ENCODE data around the gene NHP2.
A peak's percentile ranks its signal among the peaks of the same experiment; 100 is the strongest.

Gene NHP2

GRCh38 chr5:178114325-178115135 lies 39.2 kb downstream of the NHP2 start:
- peak; percentile 15 for DNase-seq

- DNase-seq = no peak
These were observed 39.8 kb downstream of the NHP2 start for GRCh38 chr5:178113841-178114324.

GRCh38 chr5:178113141-178113787 lies 40.4 kb downstream of the NHP2 start, which contains the start of gene N4BP3:
Gene N4BP3, plus strand, starts transcription at chr5:178113532. Its CDS starts 6,052 bp downstream, at chr5:178119584.
- peak; percentile 58 for DNase-seq

- DNase-seq = no peak
These were observed 41.1 kb downstream of the NHP2 start for GRCh38 chr5:178112545-178112944.

GRCh38 chr5:178111925-178112324 lies 41.8 kb downstream of the NHP2 start:
- DNase-seq = no peak

- no peak for DNase-seq
These were observed 43.2 kb downstream of the NHP2 start for GRCh38 chr5:178110511-178110910.

- DNase-seq = no peak
These were observed 44.7 kb downstream of the NHP2 start for GRCh38 chr5:178108966-178109365.

- no peak for DNase-seq
These were observed 45.2 kb downstream of the NHP2 start for GRCh38 chr5:178108446-178108845.

GRCh38 chr5:178107756-178108310 lies 45.9 kb downstream of the NHP2 start:
- no peak for DNase-seq

- no peak for DNase-seq
These were observed 47.0 kb downstream of the NHP2 start for GRCh38 chr5:178106556-178107239.

GRCh38 chr5:178106086-178106485 lies 47.6 kb downstream of the NHP2 start:
- DNase-seq = no peak

- no peak for DNase-seq
These were observed 49.2 kb downstream of the NHP2 start for GRCh38 chr5:178104492-178104891.

GRCh38 chr5:178103612-178104011 lies 50.1 kb downstream of the NHP2 start:
- DNase-seq = no peak

All from effector CD8-positive, alpha-beta T cell (primary cell).